ENCODE data around the gene KCNC3. TPM values are rescaled to one million over a fixed set of nuclear protein-coding genes. Genes with fewer than 3 reads are reported as not detected.

The KCNC3 gene
- polyA plus RNA-seq, 3 donors = 0.51 to 1.4 (median 0.67) TPM

DNA sequence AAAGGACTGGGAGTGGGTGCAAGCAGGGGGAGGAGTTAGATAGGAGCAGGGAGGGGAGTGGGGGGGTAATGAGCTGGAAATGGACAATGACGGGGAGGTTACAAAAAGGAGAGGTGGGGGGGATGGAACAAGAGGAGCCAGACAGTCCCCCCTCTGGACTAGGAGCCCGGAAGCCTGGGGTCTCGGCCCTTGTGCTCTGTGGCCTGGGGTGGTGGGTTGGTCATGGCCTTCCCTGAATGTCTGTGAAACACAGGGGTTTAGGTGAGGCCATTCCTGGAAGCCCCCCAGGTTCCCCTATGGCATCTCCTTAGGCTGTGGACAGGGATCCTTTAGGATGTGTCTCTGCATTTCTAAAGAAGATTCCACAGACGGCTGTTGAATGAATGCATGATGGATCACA is 12.1 kb downstream of the KCNC3 start:
- H3K27ac ChIP-seq (ENCODE audit: low read depth, low read length) = no peak overlapping the region
- 70 to 75% (median 70%) methylated on average over 4 of the region's 4 CpGs for WGBS, 3 donors

DNA sequence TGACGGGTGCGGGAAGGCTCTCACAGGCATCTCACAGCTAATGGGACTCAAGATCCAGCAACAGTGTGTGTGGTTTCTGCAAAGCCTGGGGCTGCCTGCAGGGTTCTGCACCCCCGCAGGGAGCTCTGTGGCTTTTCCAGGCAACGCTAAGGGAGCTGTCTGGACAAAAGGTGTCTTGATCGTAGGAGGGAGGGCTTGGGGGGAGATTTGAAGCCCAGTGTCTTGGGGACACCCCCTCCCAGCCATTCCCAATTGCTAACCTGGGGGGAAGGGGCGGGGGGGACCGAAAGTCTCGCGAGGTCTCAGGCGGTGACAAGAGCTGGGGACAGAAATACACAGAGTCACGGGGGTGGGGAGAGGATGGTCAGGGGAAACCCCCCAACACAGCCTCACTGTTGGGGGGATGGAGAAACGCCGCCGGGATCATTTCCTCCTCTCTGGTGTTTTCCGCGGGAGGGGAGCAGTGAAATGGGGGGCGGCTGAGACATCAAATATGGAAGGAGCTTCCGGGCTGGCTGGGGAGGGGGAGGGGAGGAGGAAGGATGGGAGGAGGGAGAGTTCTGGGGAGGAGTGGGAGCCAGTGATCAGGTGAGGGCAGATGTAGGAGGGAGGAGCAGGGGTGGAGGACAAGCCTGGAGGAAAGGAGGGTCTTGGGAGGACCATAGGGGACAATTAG is 13.3 kb downstream of the KCNC3 start:
- WGBS, 3 donors = 0 to 2% (median 2%) methylated on average over 17 to 18 of the region's 18 CpGs
- no peak overlapping the region for H3K27ac ChIP-seq (ENCODE audit: low read depth, low read length)

DNA sequence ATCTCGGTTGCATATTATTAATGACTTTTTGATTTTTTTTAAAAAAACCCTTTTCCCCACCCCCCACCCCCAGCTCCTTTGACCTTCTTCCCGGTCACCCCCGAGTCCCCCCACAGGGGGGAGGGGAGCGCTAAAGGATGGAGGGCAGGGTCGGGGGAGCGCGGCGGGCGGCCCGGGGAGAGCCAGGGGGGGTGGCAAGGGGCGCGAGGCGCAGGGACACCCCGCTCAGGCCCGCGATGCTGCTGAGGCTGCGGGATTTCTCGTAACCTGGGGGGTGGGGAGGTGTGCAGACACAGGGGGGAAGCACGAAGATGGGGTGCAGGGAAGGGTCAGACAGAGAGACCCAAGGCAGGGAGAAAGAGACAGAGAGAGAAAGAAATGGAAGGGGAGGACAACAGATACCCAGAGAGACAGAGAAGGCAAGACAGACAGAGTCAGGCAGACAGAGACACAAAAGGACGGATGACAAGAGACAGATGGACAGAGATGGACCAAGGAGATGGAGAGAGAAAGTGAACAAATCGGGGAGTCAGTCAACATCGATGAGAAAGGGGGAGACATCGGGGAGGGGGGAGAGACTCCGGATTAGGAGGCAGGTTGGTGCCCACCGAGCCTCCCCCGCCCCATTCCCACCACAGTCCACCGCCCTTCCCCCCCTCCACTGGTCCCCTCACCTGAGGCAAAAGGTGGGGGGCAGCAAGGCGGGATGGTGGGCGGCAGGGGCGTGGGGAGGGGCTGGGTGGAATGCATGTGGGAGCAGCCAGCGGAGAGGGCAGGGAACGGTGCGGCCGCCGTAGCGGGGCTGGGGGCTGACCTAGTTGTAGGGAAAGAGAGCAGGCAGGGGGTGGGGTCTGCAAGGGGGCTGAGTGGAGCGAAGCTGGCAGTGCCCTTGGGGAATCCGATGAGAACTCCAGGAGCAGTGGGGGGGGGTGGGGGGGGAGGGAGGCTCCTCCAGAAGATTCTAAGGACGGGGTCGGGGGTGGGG is 14.2 kb downstream of the KCNC3 start:
- no peak overlapping the region for H3K27ac ChIP-seq (ENCODE audit: low read depth, low read length)
- 2 to 3% (median 2%) methylated on average over 32 to 40 of the region's 40 CpGs for WGBS, 3 donors

DNA sequence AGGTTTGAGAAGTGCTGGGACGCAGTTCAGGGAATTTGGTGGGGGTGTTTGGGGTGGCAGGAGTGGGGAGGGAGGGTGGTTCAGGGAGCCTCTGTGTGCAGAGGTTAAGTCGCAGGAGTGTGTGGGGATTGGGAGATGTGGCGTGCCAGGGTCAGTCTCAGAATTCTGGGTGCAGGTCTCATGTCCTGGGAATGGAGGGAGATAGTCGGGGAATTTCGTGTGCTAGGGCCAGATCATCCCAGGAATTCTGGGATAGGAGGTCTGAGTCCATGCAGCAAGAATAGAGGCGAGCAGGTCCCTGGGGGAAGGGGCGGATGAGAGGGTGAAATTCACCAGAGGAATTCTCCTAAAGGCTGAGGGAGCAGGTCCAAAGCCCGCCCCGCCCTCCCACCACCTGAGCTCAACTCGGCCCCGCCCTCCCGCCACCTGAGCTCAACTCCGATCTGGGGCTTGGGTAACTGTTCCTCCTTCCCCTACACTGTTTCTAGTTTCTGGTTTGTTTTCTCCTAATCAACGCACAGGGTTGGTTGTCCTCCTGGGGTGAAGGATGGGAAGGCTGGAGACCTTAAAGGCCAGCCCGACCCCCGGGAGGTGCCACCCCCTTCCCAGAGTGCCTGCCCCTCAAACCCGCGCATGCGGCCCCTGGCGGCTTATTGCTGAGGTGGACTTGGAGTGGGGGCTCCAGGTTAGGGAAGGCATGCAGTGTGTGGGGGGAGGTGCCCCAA is 15.2 kb downstream of the KCNC3 start:
- WGBS, 3 donors = 3 to 5% (median 3%) methylated on average over 18 to 20 of the region's 20 CpGs
- no peak overlapping the region for H3K27ac ChIP-seq (ENCODE audit: low read depth, low read length)

DNA sequence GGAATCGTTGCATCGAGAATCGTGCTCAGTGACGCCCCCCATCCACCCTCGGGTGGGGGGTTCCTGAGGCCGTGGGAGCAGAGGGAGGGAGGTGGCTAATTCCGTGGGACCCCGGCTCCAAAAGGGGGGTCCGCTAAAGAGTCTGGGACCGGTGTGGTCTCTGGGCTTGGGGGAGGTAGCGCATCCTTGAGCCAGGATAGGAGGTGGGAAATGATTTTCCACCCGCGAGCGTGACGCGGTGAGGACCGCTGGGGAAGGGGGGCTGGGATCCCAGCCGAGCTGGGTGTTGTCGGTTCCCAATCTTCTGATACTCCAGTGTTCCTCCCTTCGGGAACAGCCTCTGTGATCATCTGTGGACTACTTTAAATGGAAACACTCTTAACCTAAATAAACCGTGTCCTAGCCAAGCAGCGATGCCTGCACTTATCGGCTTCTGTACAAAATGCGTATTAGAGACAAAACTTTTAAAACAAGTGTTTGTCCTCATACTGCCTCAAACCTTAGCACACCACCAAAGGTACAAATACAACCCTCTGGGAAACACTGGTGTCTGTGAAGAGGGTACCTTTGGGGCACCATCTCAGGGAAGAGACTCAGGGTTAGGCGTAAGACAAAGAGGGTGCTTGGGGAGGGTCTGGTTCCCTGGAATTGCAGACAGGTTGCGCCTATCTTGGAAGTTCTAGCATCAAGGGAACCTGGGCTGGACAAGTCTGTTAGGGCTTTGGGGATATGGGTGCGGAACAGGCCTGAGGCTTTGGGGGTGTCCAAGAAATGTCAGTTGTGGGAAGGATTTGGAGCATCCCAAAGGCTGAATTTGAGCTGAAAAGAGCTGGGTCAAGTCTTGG is 16.0 kb downstream of the KCNC3 start:
- WGBS, 3 donors = 9 to 12% (median 10%) methylated on average over 27 of the region's 27 CpGs
- H3K27ac ChIP-seq (ENCODE audit: low read depth, low read length) = no peak overlapping the region

DNA sequence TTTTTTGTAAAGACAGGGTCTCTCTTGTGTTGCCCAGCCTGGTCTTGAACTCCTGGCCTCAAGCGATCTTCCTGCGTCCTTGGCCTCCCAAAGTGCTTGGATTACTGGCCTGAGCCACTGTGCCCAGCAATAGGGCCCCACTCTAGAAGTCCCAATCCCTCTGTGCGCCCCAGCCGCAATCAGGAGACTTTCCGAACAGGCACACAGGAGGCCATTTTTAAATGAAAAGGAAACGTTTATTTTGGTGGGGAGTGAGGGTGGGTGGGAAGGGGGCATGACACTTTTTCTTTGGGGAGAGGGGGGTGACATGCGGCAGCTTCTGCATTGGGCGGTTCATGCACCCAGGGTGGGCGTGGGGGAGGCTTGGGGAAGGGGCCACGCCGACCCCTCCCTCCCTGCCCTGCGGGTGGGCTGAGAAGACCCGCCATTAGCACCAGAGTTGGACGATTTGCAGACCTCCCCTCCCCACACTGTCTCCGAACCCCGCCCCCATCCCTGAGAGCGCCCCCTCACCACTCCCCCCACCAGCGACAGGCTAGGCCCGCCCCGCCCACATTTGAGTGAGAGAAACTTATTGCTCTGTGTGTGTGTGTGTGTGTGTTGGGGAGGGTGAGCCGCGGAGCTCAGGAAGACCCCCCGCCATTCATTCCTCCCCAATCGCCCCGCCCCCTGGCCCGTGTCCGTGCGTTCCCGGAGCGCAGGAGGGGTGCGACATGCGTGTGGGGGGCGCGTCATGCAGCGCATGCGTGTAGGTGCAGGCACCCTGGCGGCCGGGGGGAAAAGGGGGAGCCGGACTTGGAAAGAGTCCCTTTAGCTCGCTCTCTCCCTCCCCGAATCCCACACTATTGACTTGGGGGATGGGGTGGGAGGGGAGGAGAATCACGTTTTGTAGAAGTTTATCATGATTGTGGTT is 17.2 kb downstream of the KCNC3 start:
- 2 to 7% (median 3%) methylated on average over 32 to 42 of the region's 42 CpGs for WGBS, 3 donors
- H3K27ac ChIP-seq (ENCODE audit: low read depth, low read length) = no peak overlapping the region

DNA sequence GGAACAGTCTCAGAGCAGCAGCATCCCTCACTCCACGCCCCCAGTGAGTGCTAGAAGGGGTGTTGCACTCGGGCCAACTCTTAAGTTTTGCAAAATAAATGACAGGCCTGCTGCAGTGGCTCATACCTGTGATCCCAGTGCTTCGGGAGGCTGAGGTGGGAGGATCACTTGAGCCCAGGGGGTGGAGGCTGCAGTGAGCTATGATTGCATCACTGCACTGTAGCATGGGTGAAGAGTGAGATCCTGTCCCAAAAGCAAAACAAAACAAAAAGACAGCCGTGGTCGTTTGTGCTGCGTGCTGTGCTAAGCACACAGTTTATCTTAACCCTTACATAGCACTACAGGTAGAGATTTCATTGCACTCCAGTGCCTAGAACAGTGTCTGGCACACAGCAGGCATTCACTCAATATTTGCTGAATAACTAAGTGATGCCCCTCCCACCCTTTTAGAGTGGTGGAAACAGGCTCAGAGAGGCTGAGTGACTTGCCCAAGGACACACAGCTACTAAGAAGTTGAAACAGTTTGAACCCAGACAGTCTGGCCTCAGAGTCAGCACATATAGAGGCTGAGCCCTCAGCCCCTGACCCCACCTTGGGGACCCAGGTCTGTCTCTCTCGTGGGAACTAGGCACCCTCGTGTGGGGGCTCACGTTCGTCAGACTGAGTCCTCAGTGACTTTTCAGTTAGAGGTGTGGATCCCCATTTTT is 18.3 kb downstream of the KCNC3 start:
- H3K27ac ChIP-seq (ENCODE audit: low read depth, low read length) = no peak overlapping the region
- 37 to 48% (median 44%) methylated on average over 10 of the region's 10 CpGs for WGBS, 3 donors

DNA sequence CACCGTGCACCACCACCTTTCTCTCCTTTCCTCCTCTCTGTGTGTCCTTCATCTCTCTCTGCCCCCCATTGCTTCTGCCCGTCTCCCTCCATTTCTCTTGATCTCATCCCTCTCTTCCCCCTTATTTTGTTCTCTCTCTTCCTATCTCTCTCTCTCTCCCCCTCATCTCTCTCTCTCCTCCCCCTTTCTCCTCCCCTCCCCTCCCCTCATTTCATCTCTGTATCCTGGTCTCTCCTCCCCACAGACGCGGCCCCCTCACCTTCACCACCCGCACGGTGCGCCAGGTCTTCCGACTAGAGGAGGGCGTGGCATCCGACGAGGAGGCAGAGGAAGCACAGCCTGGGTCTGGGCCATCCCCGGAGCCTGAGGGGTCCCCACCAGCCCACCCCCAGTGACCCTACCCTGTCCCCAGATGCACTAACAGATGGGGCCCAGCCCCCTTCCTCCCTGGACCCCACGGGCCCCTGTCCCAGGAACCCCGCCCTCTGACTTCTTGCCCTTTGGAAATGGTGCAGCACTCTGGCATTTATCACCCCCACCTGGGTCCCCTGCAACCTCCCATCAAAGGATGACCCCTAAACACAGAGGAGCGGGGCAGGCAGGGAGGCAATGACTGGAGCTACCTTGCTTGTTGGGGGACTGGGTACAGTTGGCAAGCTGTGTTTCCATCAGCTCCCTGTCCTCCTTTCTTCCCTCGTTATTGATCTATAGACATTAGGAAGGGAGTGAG is 19.6 kb downstream of the KCNC3 start:
- H3K27ac ChIP-seq (ENCODE audit: low read depth, low read length) = no peak overlapping the region
- WGBS, 3 donors = 53 to 73% (median 56%) methylated on average over 16 of the region's 16 CpGs

DNA sequence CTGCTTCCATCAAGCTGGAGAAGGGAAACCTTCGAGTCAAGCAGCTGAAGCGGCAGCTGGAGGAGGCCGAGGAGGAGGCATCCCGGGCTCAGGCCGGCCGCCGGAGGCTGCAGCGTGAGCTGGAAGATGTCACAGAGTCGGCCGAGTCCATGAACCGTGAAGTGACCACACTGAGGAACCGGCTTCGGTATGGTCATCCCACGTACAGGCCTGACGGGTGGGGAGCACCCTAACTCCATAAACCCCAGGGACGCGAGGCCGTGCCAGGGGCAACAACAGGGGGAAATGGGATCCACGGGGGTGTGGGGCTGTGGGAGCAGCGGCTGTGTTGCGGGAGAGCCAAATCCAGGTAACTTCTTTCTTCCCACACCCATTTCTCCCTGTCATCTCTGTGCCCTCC is 20.2 kb downstream of the KCNC3 start:
- WGBS, 3 donors = 89 to 96% (median 89%) methylated on average over 21 of the region's 21 CpGs
- no peak overlapping the region for H3K27ac ChIP-seq (ENCODE audit: low read depth, low read length)

DNA sequence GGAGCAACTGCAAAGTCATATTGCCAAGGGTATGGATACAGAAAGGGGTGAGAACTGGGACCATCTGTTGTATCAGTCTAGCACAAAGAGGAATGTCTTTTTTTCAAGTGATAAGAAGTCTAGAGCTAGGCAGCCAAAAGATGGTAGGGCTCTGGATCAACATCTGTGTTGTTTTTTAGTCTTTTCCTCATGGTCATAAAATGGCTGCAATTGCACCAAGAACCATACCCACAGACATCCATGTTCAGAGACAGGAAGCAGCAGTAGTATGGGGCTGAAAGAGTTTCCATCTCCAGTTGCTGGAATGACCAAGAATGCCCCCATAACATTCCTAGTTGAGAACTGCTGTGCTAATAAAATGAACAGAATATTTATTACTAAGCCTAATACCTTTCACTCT is 25.6 kb downstream of the KCNC3 start:
- H3K27ac ChIP-seq (ENCODE audit: low read depth, low read length) = no peak overlapping the region

DNA sequence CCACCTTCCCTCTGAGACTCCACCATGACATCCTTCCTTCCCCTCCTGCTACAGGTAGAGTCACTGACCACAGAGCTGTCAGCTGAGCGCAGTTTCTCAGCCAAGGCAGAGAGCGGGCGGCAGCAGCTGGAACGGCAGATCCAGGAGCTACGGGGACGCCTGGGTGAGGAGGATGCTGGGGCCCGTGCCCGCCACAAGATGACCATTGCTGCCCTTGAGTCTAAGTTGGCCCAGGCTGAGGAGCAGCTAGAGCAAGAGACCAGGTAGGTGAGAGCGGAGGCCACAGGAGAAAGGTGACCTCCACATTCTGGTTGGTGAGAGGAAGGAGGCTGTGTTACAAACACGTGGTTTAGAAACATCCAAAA is 27.6 kb downstream of the KCNC3 start:
- 84 to 94% (median 91%) methylated on average over 10 of the region's 10 CpGs for WGBS, 3 donors
- H3K27ac ChIP-seq (ENCODE audit: low read depth, low read length) = no peak overlapping the region

DNA sequence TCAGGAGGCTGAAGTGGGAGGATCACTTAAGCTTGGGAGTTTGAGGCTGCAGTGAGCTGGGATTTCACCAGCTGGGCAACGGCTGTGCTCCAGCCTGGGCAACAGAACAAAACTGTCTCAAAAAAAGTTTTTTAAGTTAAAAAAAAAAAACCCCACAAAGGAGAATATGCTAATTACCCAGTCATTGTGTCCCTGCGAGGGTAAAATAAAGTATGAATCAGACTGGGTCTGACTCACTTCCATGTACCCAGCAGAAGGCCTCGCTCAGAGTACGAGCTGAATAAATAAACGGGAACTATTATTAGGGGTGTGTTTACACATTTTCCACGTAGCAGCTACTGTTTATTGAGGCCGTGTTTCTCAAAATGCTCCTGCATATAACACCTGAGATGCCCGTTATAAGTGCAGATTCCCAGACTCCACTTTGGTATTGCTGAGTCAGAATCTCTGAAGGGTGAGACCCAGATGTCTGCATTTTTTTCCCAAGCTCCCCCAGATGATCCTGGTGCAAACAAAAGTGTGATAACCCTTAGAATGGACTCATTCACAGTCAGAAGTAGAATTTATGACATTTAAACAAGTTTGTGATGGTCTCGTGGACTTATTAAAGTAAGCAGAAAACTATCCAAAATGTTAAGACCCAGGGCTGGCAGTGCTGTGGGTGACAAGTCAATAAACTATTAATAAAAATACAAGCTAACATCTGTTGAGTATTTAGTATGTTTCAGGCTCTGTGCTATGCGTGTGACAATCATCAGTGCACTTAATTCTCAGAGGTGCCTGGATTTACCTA is 28.2 kb downstream of the KCNC3 start:
- 60 to 86% (median 64%) methylated on average over 10 of the region's 10 CpGs for WGBS, 3 donors
- H3K27ac ChIP-seq (ENCODE audit: low read depth, low read length) = no peak overlapping the region

DNA sequence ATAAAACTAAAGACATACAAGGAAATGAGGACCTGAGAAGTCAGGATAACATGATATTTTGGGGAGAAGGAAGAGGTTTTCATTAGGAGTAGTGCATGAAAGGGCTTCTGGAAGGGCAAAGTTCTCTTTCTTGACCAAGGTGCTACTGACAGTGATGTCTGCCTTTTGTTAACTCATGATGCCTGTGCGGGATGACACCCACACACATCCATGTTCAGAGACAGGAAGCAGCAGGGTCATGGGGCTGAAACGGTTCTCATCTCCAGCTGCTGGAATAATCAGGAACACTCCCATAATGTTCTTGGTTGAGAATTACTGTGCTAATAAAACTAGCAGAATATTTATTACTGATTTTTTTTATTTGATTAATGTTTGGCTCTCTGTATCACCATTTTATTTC is 29.1 kb downstream of the KCNC3 start:
- WGBS, 3 donors = 27 to 83% (median 34%) methylated on average over 2 of the region's 2 CpGs
- no peak overlapping the region for H3K27ac ChIP-seq (ENCODE audit: low read depth, low read length)

DNA sequence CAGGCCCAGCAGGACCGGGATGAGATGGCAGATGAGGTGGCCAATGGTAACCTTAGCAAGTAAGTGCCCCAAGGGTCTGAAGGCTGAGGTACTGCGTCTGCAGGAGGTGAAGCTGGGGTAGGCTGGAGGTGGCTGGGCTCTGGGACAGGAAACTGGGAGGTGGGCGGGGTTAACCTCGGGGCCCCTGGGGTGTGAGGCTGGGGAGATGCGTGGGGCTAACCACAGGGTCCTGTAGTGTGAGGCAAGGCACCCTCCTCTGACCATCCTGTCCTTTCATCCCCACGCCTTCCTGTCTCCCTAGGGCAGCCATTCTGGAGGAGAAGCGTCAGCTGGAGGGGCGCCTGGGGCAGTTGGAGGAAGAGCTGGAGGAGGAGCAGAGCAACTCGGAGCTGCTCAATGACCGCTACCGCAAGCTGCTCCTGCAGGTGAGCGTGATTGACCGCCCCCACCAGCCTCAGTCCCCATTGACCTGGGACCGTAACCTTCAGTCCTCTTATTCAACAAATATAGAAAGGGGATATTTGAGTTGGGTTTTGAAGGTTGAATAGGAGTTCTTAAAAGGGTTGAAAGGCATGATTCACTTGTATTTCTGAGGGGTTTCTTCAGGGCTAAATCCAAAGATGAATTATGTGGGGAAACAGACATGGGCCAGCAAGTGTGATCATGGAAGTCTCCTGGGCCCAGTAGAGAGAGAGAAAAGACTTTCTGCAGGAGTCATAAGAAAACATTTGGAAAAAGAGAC is 35.7 kb downstream of the KCNC3 start:
- WGBS, 3 donors = 77 to 89% (median 77%) methylated on average over 13 to 14 of the region's 14 CpGs

More for the DNA sequence above, 35.7 kb downstream of the KCNC3 start:
- no peak overlapping the region for H3K27ac ChIP-seq (ENCODE audit: low read depth, low read length)
